SHP77 treated with DMSO at 0.1 percent for 48 hours (cell line): ENCODE data around the gene SCARF2.
"Not testable (repeated sequence)": the region's sequence is repeated elsewhere in the genome, so short reads cannot be mapped to it uniquely, and the experiment has no call there.

Experiments
- DNase-seq: peaks from one replicate; lab custom pipeline; 2025; lab: John Stamatoyannopoulos, UW

Gene SCARF2

GRCh38 chr22:20392983-20393704, 44.5 kb downstream of the SCARF2 start:
- no peak for DNase-seq

GRCh38 chr22:20392365-20392881, 45.2 kb downstream of the SCARF2 start:
- not testable (repeated sequence) for DNase-seq

GRCh38 chr22:20391222-20391621, 46.4 kb downstream of the SCARF2 start:
- no peak for DNase-seq

- no peak for DNase-seq
Measured at GRCh38 chr22:20390394-20390907, 47.2 kb downstream of the SCARF2 start.

GRCh38 chr22:20389288-20389687, 48.3 kb downstream of the SCARF2 start:
- no peak for DNase-seq

GRCh38 chr22:20388200-20388599, 49.4 kb downstream of the SCARF2 start:
- DNase-seq, result no peak

GRCh38 chr22:20386972-20387371, 50.7 kb downstream of the SCARF2 start:
- no peak for DNase-seq

- DNase-seq, result no peak
Measured at GRCh38 chr22:20386336-20386735, 51.3 kb downstream of the SCARF2 start.

GRCh38 chr22:20384865-20385264, 52.8 kb downstream of the SCARF2 start:
- DNase-seq, result no peak

- DNase-seq, result no peak
Measured at GRCh38 chr22:20384171-20384570, 53.5 kb downstream of the SCARF2 start.

GRCh38 chr22:20383538-20383937, 54.1 kb downstream of the SCARF2 start:
- no peak for DNase-seq

- DNase-seq, result no peak
Measured at GRCh38 chr22:20380486-20380885, 57.1 kb downstream of the SCARF2 start.

GRCh38 chr22:20378684-20379083, 58.9 kb downstream of the SCARF2 start:
- not testable (repeated sequence) for DNase-seq

- DNase-seq, result no peak
Measured at GRCh38 chr22:20378110-20378509, 59.5 kb downstream of the SCARF2 start.

- not testable (repeated sequence) for DNase-seq
Measured at GRCh38 chr22:20376983-20377382, 60.6 kb downstream of the SCARF2 start.

GRCh38 chr22:20376281-20376680, 61.3 kb downstream of the SCARF2 start:
- DNase-seq, result not testable (repeated sequence)
